GM12874 (cell line): ENCODE results near the gene SUMO3.

ENCODE experiments used
- CTCF ChIP-seq: IDR thresholded peaks from 2 replicates; pipeline ENCODE4 v1.5.1; 2011; ENCODE audit warnings: low read depth, mild to moderate bottlenecking, control low read depth, low read length, moderate library complexity; ENCODE audit not compliant: insufficient read depth

Gene SUMO3

GRCh38 chr21:44850905-44851657 is 33.2 kb upstream of the SUMO3 start:
- TF ChIP-seq CTCF = no peak

- TF ChIP-seq CTCF = no peak
These were observed 32.4 kb upstream of the SUMO3 start for GRCh38 chr21:44850208-44850800.

GRCh38 chr21:44849616-44850130 is 31.8 kb upstream of the SUMO3 start:
- TF ChIP-seq CTCF = no peak

GRCh38 chr21:44848821-44849521 is 31.1 kb upstream of the SUMO3 start:
- no peak for TF ChIP-seq CTCF

GRCh38 chr21:44847261-44848056 is 29.6 kb upstream of the SUMO3 start:
- no peak for TF ChIP-seq CTCF

- TF ChIP-seq CTCF = no peak
These were observed 28.8 kb upstream of the SUMO3 start for GRCh38 chr21:44846485-44847260.
